ENCODE results near the gene CR1. TPM values are rescaled to one million over a fixed set of nuclear protein-coding genes. Genes with fewer than 3 reads are reported as not detected.
"Not testable (repeated sequence)": the region's sequence is repeated elsewhere in the genome, so short reads cannot be mapped to it uniquely, and the experiment has no call there.

Gene CR1
- total and polyA plus RNA-seq, 2 of the 8 experiments (the other 6 are each of a cell fraction or from before 2014, with no cell fraction given): 0.15 to 0.22 TPM

GRCh38 chr1:207634293-207634692, 138.3 kb downstream of the CR1 start:
- Histone ChIP-seq H4K91ac (replicated peaks; ENCODE audit: insufficient read length, low read length) (peak overlapping the region; percentile 99), H3K27ac (ENCODE audit: low read depth, low read length) (peak overlapping the region; percentile 27; the same call in 1 of the 2 replicates), H4K5ac (ENCODE audit: insufficient read length, low read depth, low read length) (peak overlapping the region; percentile 81), H2BK120ac (replicated peaks; ENCODE audit: low read depth, low read length) (peak overlapping the region; percentile 100), H3K18ac (ENCODE audit: extremely low read depth, low read length) (0 out of 2 replicates have a peak overlapping the region, but pooled peaks have one; percentile 88), H2AK5ac (ENCODE audit: low read depth, low read length) (peak overlapping the region; percentile 98), H2BK20ac (ENCODE audit: low read length) (peak overlapping the region; percentile 100), H2BK12ac (ENCODE audit: low read depth, low read length) (peak overlapping the region; percentile 96; the same call in 1 of the 2 replicates), H2BK5ac (ENCODE audit: low read depth, low read length) (peak overlapping the region; percentile 99; the same call in 1 of the 2 replicates), H3K4me1 (replicated peaks in 1 of 4; ENCODE audit: control insufficient read depth in 3 of 4, insufficient read depth in 4 of 4, low read length in 3 of 4) (peaks cover 0 to 13% (median 3%) of the 10 kb centered on the region in 4 experiments; a peak in 6 of 7 replicates)
- not testable (repeated sequence) for H3K27me3 ChIP-seq (replicated peaks in 1 of 4; ENCODE audit: control insufficient read depth in 3 of 4, extremely low read depth in 1 of 4, insufficient read depth in 3 of 4, low read length in 3 of 4); H3K79me1 ChIP-seq (ENCODE audit: low read depth, low read length); H2AFZ ChIP-seq (ENCODE audit: low read length); H3K4me3 ChIP-seq (ENCODE audit: extremely low read depth in 1 of 4, insufficient read depth in 2 of 4, low read depth in 3 of 4, low read length in 4 of 4); H2BK15ac ChIP-seq (ENCODE audit: low read length); H3K9ac ChIP-seq (replicated peaks in 1 of 4; ENCODE audit: extremely low read depth in 1 of 4, low read depth in 3 of 4, low read length in 3 of 4); H3K23ac ChIP-seq (ENCODE audit: insufficient read length); DNase-seq (ENCODE audit: low read depth in 1 of 2, low spot score in 2 of 2); H3K4me2 ChIP-seq (ENCODE audit: insufficient read depth in 1 of 2, low read depth in 2 of 2, low read length in 2 of 2); H3K14ac ChIP-seq (ENCODE audit: insufficient read length); H3K56ac ChIP-seq (replicated peaks; ENCODE audit: insufficient read length, low read depth, low read length); H3K36me3 ChIP-seq (ENCODE audit: control insufficient read depth in 2 of 4, insufficient read depth in 4 of 4, low read length in 3 of 4); H3K9me3 ChIP-seq (ENCODE audit: insufficient read depth in 2 of 2, low read depth in 1 of 2, low read length in 1 of 2); H3K4ac ChIP-seq (replicated peaks; ENCODE audit: insufficient read length, low read depth, low read length); H4K8ac ChIP-seq (ENCODE audit: extremely low read depth, insufficient read depth, low read length); H3K79me2 ChIP-seq (ENCODE audit: control insufficient read depth in 1 of 2, insufficient read depth in 2 of 2, low read length in 2 of 2); H3K23me2 ChIP-seq (ENCODE audit: low read depth, low read length); H4K20me1 ChIP-seq (replicated peaks in 1 of 2; ENCODE audit: control insufficient read depth in 1 of 2, insufficient read depth in 2 of 2, low read length in 2 of 2)
- peak; percentile 36 for FAIRE-seq
- 69% methylated on average over 5 of the region's 6 CpGs; no CpG with 5 or more reads in 1 of the 2 experiments for WGBS, 2 experiments (ENCODE audit: extremely low coverage in 1 of 2, insufficient coverage in 1 of 2, insufficient read length in 1 of 2, insufficient replicate concordance in 2 of 2, low coverage in 1 of 2, low lambda C conversion rate in 2 of 2, missing lambda C conversion rate in 1 of 2)
- TF ChIP-seq SRF (IDR thresholded peaks at IDR 0.05; ENCODE audit: low read depth, low read length): peak; percentile 9; the same call in 1 of the 2 replicates
- ChIA-PET POLR2A (ENCODE audit: partially characterized antibody) (interaction anchor here (1.4 to 2.4 kb wide), 3 partner anchors 14 to 180 kb away, joined by 3 to 7 read pairs (median 4); partner anchors contain the start of gene CR2), CTCF (ENCODE audit: partially characterized antibody) (interaction anchor here (0.8 to 1.0 kb wide), 2 partner anchors 14 to 20 kb away, joined by 4 to 5 read pairs; no protein-coding TSS in a partner anchor)
